Inferior parietal cortex (tissue), 1 donor: ENCODE measurements around the gene CUEDC1.
"Not testable (repeated sequence)": the region's sequence is repeated elsewhere in the genome, so short reads cannot be mapped to it uniquely, and the experiment has no call there.

Experiments
- DNase-seq: peaks from one replicate; pipeline ENCODE4 v3.0.0-alpha.2; 2016; ENCODE audit errors: extremely low spot score

The CUEDC1 gene

GRCh38 chr17:57939797-57940196 is 15.4 kb downstream of the CUEDC1 start:
- no peak for DNase-seq

GRCh38 chr17:57938061-57938502 is 17.1 kb downstream of the CUEDC1 start:
- DNase-seq = no peak

GRCh38 chr17:57937492-57937891 is 17.7 kb downstream of the CUEDC1 start:
- DNase-seq = no peak

- DNase-seq = no peak
Observed at GRCh38 chr17:57935833-57936807, 19.1 kb downstream of the CUEDC1 start.

- DNase-seq = no peak
Observed at GRCh38 chr17:57931488-57932137, 23.6 kb downstream of the CUEDC1 start.

- DNase-seq = no peak
Observed at GRCh38 chr17:57930239-57930638, 25.0 kb downstream of the CUEDC1 start.

- no peak for DNase-seq
Observed at GRCh38 chr17:57929386-57929785, 25.8 kb downstream of the CUEDC1 start.

GRCh38 chr17:57928928-57929327 is 26.3 kb downstream of the CUEDC1 start:
- DNase-seq = peak; percentile 59

GRCh38 chr17:57927048-57927723 is 28.0 kb downstream of the CUEDC1 start:
- DNase-seq = no peak

GRCh38 chr17:57926723-57927047 is 28.5 kb downstream of the CUEDC1 start:
- peak; percentile 58 for DNase-seq

GRCh38 chr17:57925361-57925990 is 29.7 kb downstream of the CUEDC1 start:
- no peak for DNase-seq

GRCh38 chr17:57924677-57925076 is 30.5 kb downstream of the CUEDC1 start:
- no peak for DNase-seq

GRCh38 chr17:57923182-57923872 is 31.9 kb downstream of the CUEDC1 start:
- DNase-seq = no peak

GRCh38 chr17:57922745-57923144 is 32.5 kb downstream of the CUEDC1 start:
- not testable (repeated sequence) for DNase-seq

GRCh38 chr17:57920916-57921703 is 34.1 kb downstream of the CUEDC1 start:
- DNase-seq = no peak

GRCh38 chr17:57919918-57920317 is 35.3 kb downstream of the CUEDC1 start:
- no peak for DNase-seq

GRCh38 chr17:57918017-57918895 is 37.0 kb downstream of the CUEDC1 start:
- no peak for DNase-seq

- peak; percentile 58 for DNase-seq
Observed at GRCh38 chr17:57916925-57917858, 38.0 kb downstream of the CUEDC1 start.
